ENCODE data around the gene SLC12A4.

The SLC12A4 gene

DNA sequence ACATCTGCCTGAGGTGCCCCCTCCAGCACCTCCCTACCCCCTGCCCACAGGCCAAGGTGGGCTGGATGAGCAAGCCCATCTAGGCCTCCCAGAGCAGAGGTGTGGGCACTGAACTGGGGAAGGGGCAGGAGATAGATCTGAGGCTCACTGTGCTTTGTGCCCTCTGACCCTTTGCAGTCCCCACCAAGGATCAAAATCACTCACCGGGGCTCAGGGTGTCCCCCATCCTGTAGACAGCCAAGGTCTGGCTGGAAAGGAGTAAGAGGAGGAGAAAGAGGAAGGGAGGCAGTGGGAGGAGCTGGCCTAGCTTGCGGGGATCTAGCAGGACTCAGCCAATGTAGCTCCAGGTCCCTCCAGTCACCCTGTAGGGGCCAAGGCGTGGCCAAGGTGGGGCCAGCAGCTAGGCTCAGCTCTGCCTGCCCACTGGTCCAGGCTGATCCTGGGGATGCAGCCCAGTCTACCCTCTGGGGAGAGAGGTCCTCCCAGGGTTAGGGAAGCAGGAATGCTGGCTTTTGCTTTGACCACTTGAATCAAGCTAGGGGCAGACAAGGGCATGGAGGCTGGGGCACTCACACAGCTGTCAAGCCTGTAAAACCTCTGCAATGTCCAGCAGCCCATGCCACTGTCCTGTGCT is 1.8 kb downstream of the SLC12A4 start:
- peak; percentile 37 for DNase-seq (ENCODE audit: low read depth)
- peak overlapping the region; percentile 84 for H3K4me3 ChIP-seq (ENCODE audit: low read depth, low read length)
- TF ChIP-seq, protein P1, sequence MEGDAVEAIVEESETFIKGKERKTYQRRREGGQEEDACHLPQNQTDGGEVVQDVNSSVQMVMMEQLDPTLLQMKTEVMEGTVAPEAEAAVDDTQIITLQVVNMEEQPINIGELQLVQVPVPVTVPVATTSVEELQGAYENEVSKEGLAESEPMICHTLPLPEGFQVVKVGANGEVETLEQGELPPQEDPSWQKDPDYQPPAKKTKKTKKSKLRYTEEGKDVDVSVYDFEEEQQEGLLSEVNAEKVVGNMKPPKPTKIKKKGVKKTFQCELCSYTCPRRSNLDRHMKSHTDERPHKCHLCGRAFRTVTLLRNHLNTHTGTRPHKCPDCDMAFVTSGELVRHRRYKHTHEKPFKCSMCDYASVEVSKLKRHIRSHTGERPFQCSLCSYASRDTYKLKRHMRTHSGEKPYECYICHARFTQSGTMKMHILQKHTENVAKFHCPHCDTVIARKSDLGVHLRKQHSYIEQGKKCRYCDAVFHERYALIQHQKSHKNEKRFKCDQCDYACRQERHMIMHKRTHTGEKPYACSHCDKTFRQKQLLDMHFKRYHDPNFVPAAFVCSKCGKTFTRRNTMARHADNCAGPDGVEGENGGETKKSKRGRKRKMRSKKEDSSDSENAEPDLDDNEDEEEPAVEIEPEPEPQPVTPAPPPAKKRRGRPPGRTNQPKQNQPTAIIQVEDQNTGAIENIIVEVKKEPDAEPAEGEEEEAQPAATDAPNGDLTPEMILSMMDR (conservative IDR thresholded peaks at IDR 0.05; ENCODE audit: low read depth, low read length): no peak

DNA sequence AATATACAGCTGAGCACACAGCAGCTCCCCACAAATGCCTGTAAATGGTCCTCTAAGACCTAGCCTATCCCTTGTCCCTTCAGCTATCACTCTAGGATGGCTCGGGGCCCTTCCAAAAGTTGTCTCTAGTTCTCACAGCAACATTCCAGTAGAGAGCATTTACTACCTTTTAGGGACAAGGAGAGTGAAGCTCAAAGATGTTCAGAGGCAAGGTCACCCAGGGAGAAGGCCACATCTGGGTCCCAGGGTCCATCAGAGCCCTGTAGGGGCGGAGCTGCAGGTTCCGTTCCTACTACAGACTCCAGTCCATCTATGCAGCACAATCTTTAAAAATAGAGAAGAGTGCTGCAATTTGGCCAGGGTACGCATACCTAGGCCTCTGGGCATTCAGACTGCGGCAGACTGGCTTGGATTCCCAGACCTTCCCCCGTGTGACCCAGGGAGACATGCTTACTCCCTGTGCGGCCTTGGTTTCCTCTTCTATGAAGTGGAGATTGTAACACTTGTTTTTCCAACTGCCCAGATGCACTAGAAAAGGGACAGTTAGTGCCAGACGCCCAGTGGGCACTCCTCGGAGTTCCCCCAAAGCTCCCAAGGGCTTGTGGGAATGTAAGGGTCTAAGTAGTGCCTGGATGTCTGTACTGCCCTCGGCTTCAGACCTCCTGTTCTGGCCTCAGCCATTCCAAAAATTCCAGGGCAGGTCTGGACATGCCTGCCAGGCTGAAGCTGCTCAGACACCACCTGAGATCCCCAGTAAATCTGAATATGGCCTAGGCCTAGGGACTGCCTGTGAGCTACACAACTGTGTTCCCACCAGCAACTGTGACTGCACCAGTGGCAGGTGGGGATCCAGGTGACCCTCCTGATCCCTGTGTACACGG is 2.5 kb downstream of the SLC12A4 start:
- peak overlapping the region; percentile 84 for H3K4me3 ChIP-seq (ENCODE audit: low read depth, low read length)
- peak; percentile 48 for DNase-seq (ENCODE audit: low read depth)
- TF ChIP-seq, protein P1 (conservative IDR thresholded peaks at IDR 0.05; ENCODE audit: low read depth, low read length): no peak

DNA sequence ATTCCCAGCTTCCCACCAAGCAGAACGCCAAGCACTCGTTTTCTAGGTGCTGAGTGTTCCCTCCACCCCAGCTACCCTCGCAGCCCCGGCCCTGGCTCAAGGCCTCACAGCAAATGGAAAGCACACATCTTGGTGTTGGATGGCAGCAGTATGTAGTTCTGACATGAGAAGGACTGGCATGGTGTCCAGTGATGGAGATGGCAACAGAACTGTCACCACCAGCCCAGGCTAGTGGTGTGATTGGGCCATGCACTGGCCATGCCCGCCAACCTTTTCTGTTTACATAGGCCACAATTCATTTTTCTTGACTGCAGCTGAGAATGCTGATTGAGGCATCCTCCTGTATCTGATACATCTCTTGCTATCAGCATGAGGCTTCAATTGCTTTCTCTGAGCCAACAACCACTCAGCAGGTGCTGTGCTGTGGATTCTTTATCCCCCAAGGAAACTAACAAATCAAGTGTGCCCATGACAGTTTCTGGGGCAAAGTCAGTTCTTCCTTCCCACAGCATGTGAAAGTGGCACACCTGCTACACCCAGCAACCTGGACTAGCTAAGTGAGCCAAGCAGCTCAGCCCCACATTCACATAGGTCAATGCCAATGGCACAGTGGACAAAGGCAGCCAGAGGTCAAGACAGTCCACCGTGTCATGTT is 3.8 kb downstream of the SLC12A4 start:
- no peak overlapping the region for H3K4me3 ChIP-seq (ENCODE audit: low read depth, low read length)
- TF ChIP-seq, protein P1 (conservative IDR thresholded peaks at IDR 0.05; ENCODE audit: low read depth, low read length): no peak
- DNase-seq (ENCODE audit: low read depth): no peak

DNA sequence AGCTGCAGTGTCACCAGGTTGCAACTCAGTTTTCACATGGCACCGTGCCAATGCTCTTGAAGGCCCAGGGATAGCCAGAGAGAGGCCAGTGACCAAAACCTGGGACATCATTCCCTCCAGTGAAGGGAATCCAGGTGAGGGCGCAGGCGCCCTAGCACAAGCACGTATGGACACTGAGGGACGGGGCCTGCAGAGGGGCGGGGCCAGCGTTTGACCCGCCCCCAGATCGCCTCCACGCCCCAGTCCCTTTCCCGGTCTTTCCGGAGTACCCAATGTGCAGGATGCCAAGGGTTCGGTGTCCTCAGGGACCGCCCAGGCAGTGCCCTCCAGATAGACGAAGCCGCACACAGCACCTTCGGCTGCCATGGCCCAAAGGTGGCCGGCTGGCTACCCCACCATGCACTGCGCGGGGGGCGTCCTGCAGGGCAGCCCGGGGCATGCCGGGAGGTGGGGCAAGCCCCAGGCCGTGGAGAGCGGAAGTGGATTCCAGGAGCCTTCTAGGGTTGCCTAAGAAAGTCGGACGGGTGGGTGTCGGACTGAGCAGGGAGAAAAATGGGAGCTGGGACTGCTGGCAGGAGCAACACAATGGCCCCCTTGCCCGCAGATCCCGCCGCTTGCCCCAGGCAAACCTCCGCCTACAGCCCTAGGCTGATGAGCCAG is 4.6 kb downstream of the SLC12A4 start:
- H3K4me3 ChIP-seq (ENCODE audit: low read depth, low read length): peak overlapping the region; percentile 34
- TF ChIP-seq, protein P1 (conservative IDR thresholded peaks at IDR 0.05; ENCODE audit: low read depth, low read length): no peak
- peak; percentile 26 for DNase-seq (ENCODE audit: low read depth)

DNA sequence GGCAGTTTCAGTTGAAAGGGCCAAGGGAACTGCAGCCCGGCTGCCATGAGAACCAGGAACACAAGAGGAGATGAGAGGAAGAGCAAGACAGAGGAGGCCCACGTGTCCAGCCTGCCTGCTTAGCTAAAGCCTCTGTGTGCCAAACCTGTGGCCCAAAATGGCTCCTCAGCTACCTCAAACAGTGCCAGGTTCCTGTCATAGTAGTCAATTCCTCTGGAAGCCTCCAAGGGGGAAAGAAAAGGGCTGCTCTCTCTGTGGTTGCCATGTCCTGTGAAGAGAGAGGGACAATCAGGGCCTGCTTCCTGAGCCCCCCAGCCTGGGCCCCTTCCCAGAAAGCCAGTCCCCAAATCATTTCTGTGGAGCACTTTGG is 5.2 kb downstream of the SLC12A4 start:
- TF ChIP-seq, protein P1 (conservative IDR thresholded peaks at IDR 0.05; ENCODE audit: low read depth, low read length): no peak
- no peak for DNase-seq (ENCODE audit: low read depth)
- H3K4me3 ChIP-seq (ENCODE audit: low read depth, low read length): no peak overlapping the region

DNA sequence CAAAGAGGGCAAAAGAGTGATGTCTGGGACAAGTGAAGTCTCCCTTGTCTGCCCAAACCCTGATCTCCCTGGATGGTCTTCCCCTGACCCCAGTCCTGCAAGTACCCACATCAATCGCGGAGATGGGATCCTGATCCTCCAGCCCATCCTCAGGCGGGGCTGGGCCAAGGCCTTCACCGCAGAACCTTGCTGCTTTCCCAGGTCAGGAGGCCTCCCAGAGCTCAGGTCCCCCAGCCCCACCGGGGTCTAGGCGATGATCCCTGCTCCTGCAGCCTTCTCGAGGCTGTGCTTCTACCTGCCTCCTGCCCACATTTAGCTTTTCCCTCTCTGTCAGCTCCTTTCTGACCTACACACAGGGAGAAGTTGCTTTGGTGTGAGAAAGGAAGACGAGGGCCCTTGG is 6.3 kb downstream of the SLC12A4 start:
- no peak overlapping the region for H3K4me3 ChIP-seq (ENCODE audit: low read depth, low read length)
- no peak for DNase-seq (ENCODE audit: low read depth)
- TF ChIP-seq, protein P1 (conservative IDR thresholded peaks at IDR 0.05; ENCODE audit: low read depth, low read length): no peak
